Measurements from ENCODE around the gene PDHB.

PDHB gene

GRCh38 chr3:58388550-58389091 is 45.0 kb downstream of the PDHB start:
- TF ChIP-seq, protein P1, sequence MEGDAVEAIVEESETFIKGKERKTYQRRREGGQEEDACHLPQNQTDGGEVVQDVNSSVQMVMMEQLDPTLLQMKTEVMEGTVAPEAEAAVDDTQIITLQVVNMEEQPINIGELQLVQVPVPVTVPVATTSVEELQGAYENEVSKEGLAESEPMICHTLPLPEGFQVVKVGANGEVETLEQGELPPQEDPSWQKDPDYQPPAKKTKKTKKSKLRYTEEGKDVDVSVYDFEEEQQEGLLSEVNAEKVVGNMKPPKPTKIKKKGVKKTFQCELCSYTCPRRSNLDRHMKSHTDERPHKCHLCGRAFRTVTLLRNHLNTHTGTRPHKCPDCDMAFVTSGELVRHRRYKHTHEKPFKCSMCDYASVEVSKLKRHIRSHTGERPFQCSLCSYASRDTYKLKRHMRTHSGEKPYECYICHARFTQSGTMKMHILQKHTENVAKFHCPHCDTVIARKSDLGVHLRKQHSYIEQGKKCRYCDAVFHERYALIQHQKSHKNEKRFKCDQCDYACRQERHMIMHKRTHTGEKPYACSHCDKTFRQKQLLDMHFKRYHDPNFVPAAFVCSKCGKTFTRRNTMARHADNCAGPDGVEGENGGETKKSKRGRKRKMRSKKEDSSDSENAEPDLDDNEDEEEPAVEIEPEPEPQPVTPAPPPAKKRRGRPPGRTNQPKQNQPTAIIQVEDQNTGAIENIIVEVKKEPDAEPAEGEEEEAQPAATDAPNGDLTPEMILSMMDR (IDR thresholded peaks at IDR 0.05) = no peak

DNA sequence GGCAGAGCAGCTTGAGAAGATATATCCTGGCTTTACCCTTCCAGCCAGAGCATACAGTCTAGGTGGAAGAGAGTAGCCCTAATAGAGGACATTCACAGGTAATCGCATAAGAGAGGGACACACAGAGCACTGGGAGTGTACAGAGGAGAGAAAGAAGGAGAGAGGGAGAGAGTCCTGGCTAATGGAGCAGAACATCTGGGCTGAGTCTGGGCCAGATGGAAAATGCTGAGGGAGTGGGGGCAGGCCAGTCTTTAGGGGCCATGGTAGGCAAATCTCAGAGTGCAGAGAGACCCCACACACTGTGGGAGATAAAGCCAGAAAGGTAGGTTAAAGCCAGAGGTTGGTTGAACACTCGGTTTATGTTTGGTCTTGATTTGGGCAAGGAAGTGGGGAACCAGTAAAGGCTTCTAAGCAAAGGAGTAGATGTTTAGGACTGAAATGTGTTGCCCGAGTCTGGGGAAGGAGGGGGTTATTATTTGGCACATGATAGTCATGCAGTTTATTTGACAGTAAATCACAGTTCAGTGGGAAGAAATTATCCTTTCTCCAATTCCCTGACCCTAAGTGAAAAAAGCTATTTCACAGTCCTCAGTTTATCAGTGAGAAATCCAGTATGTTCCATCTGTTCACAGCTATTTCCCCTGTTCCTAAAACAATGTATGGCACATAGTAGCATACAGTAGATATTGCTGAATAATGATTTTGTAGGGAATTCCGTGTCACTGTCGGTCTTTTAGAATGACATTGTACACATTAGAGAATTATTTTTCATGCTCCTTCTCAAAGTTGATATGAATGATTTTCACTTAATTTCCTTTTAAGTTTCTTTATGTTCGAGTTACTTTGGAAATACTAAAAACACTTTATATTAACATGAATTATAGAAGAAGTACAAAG is 45.7 kb downstream of the PDHB start:
- TF ChIP-seq, protein P1 (IDR thresholded peaks at IDR 0.05) = no peak

- TF ChIP-seq, protein P1 (IDR thresholded peaks at IDR 0.05) = no peak
These were observed 46.8 kb downstream of the PDHB start for GRCh38 chr3:58386626-58387365.

DNA sequence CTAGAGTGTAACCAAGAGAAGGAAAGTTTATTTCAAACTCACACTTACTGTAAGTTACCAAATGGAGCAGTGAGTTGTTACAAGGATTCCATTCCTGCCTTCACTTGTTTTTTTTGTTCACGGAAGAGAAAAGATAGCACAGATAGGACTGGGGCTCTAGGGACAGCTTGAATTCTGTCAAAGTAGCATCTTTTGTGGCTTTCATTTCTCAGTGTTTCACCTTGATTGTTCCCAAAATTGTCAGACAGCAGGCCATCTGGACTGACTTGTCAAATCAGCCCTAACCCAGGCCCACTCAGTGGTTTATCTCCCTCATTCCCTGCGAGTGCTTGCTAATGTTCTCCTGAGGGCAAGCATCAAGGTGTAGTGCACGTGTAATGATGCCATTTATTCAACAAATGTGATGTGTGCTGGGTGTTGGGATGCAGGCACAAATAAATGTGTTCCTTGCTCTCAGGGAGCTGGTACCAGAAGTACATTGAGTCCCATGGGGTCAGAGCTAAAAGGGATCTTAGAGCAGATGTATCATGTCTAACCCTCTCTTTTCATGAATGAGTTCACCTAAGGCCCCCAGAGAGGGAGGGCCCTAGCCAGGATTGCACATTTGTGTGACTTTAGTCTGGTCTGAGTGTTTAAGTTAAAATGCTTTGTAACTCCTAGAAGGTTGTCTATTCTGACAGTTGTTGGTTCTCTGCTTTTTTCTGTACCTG is 49.1 kb downstream of the PDHB start:
- TF ChIP-seq, protein P1 (IDR thresholded peaks at IDR 0.05) = no peak

DNA sequence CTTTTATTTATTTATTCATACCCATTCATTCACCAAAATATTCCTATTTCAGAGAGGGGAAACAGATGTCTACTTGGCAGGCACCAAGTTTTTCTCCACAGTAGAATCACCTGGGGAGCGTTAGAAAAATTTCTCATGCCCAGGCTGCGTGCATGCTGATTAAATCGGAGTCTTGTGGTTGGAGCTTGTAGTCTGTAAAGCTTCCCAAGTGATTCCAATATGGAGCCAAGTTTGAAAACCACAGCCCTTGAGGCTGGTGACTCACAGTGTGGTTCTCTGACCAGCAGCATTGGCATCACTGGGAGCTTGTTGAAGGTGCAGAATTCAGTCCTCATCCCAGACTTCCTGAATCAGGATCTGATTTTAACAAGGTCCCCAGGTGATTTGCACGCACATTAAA is 49.7 kb downstream of the PDHB start:
- TF ChIP-seq, protein P1 (IDR thresholded peaks at IDR 0.05) = no peak

- TF ChIP-seq, protein P1 (IDR thresholded peaks at IDR 0.05) = no peak
These were observed 50.2 kb downstream of the PDHB start for GRCh38 chr3:58383476-58383875.

Data from LNCAP (cell line).